ENCODE measurements around the gene KRT17. TPM values are rescaled to one million over a fixed set of nuclear protein-coding genes. Genes with fewer than 3 reads are reported as not detected.

Gene KRT17
- total RNA-seq, 1 donor from 2014 or later: 2.1 TPM

DNA sequence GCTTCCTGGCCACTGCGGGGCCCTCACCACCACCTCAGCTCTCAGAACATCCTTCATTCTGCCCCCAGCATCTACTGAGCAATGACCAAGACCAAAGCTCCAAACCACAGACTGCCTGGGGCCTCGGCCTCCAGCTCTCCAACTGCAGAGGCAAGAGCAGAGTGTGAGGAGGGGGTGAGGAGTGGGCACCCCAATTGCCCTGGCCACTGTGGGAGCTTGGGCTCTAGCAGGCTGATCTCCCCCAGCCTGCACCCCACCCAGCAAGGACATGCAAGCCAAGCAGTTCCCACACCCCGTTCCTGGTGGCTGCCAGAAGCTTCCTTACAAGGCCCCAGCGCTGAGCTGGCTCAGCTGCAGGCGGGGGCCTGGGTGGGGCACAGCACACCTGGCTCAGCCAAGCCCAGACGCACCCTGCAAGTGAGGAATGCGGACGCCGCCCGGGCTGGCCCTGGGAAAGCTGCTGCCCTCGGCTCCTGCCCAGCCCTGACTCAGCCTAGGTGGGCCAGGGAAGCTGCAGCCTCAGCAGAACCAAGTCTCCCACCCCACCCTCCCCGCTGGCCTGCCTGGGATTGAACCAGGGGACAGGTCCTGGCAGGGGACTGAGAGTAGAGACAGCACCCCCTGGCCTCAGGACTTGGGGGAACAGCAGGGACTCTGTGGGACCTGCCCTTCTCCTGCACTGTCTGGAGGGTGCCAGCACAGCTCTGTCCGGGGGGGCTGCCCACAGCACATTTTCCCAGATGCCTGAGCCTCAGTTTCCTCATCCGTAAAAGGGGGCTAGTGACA lies 29.7 kb upstream of the KRT17 start:
- Histone ChIP-seq H3K4me1 (ENCODE audit: control insufficient read depth in 3 of 3, insufficient read depth in 3 of 3, low read length in 3 of 3) (peaks cover 0 to 11% (median 11%) of the 10 kb centered on the region in 3 donors), H3K9ac (ENCODE audit: low read depth in 1 of 3, low read length in 3 of 3) (no peak overlapping the region), H3K36me3 (ENCODE audit: control insufficient read depth in 3 of 3, insufficient read depth in 3 of 3, low read length in 3 of 3) (no peaks in the 10 kb centered on the region), H3K9me3 (ENCODE audit: control insufficient read depth in 3 of 3, low read length in 3 of 3) (no peaks in the 10 kb centered on the region), H3K27me3 (ENCODE audit: control insufficient read depth in 3 of 3, insufficient read depth in 3 of 3, low read length in 3 of 3) (no peaks in the 10 kb centered on the region), H3K4me3 (ENCODE audit: low read length in 3 of 3) (no peak overlapping the region), H3K27ac (ENCODE audit: low read depth, low read length) (no peak overlapping the region)

DNA sequence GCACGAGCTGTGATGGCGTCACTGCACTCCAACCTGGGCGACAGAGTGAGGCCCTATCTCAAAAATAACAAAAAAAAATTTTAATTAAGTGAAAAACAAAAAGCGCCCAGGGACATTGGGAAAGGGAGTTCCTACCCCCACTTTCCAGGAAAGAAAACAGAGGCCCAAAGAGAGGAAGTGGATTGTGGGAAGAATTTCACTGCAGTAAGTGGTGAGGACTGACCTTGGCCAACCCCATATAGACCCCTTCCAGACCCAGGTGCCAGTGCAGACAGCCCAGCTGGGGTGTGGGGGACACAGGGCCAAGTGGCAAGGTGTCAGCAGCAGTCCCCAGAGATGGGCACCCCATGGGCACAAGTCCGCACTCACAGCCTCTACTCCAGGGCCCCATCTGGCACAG lies 29.0 kb upstream of the KRT17 start:
- no peak overlapping the region for H3K9ac ChIP-seq (ENCODE audit: low read depth in 1 of 3, low read length in 3 of 3)
- H3K4me3 ChIP-seq (ENCODE audit: low read length in 3 of 3): no peak overlapping the region
- H3K27me3 ChIP-seq (ENCODE audit: control insufficient read depth in 3 of 3, insufficient read depth in 3 of 3, low read length in 3 of 3): no peaks in the 10 kb centered on the region
- H3K27ac ChIP-seq (ENCODE audit: low read depth, low read length): no peak overlapping the region
- H3K9me3 ChIP-seq (ENCODE audit: control insufficient read depth in 3 of 3, low read length in 3 of 3): no peaks in the 10 kb centered on the region
- peaks cover 4 to 16% (median 15%) of the 10 kb centered on the region in 3 donors for H3K4me1 ChIP-seq (ENCODE audit: control insufficient read depth in 3 of 3, insufficient read depth in 3 of 3, low read length in 3 of 3)
- H3K36me3 ChIP-seq (ENCODE audit: control insufficient read depth in 3 of 3, insufficient read depth in 3 of 3, low read length in 3 of 3): no peaks in the 10 kb centered on the region

DNA sequence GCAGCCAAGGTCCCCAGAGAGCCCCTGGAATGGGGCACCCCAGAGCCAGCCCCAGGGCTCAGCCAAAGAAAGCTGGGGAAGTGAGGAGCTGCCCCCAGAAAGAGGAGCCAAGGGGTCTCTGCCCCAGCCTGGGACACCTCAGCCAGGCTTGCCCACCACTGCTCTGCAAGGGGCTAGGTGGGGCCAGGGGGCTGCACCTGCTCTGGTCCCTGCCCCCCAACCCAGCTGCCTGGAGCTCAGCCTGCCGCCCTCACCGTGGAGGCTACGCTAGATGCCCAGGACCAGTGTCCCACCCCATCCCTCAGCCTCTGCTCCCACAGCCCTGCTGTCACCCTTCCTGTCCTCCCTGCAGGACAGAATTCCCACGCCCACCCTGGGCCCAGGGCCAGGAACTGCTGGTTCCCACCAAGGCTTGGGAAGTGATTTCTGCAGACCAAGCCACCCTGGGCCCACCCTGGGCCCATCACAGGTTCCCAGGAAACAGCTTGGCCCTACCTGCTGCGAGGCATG lies 28.1 kb upstream of the KRT17 start:
- no peak overlapping the region for H3K4me3 ChIP-seq (ENCODE audit: low read length in 3 of 3)
- no peak overlapping the region for H3K9ac ChIP-seq (ENCODE audit: low read depth in 1 of 3, low read length in 3 of 3)
- peaks cover 12 to 24% (median 23%) of the 10 kb centered on the region in 3 donors for H3K4me1 ChIP-seq (ENCODE audit: control insufficient read depth in 3 of 3, insufficient read depth in 3 of 3, low read length in 3 of 3)
- H3K36me3 ChIP-seq (ENCODE audit: control insufficient read depth in 3 of 3, insufficient read depth in 3 of 3, low read length in 3 of 3): no peaks in the 10 kb centered on the region
- H3K27me3 ChIP-seq (ENCODE audit: control insufficient read depth in 3 of 3, insufficient read depth in 3 of 3, low read length in 3 of 3): no peaks in the 10 kb centered on the region
- no peaks in the 10 kb centered on the region for H3K9me3 ChIP-seq (ENCODE audit: control insufficient read depth in 3 of 3, low read length in 3 of 3)
- H3K27ac ChIP-seq (ENCODE audit: low read depth, low read length): no peak overlapping the region

DNA sequence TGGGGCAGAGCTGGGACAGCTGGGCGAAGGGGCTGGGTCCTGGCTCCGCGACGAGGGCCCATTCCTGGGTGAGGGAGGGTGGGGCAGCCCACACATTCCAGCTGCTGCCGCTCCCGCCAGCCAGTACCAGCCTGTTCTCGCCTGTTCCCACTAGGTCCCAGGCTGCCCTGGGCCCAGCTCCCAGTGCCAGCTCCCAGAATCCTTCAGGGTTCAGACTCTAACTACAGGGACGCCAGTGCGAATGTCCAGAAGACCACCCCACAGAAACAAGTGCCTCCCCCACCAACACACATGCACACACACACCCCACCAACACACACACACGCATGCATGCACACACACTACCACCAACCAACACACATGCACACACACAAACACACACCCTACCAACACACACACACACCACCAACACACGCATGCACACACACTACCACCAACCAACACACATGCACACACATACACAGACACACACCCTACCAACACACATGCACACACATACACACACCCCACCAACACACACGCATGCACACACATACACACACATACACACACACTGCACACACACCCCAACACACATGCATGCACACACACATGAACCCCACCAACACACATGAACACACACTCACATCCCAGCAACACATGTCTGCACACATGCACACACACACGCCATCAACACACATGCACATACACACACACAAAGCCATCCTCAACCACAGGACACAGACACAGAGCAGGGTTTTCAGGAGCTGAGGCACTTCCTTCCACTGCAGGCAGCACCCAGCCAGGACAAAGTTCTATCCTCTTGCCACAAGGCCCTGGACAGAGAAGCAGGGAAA lies 27.5 kb upstream of the KRT17 start:
- Histone ChIP-seq H3K9ac (ENCODE audit: low read depth in 1 of 3, low read length in 3 of 3) (peak overlapping the region in 2 of 3 donors; percentile 10 to 68), H3K27ac (ENCODE audit: low read depth, low read length) (no peak overlapping the region), H3K9me3 (ENCODE audit: control insufficient read depth in 3 of 3, low read length in 3 of 3) (no peaks in the 10 kb centered on the region), H3K36me3 (ENCODE audit: control insufficient read depth in 3 of 3, insufficient read depth in 3 of 3, low read length in 3 of 3) (no peaks in the 10 kb centered on the region), H3K4me1 (ENCODE audit: control insufficient read depth in 3 of 3, insufficient read depth in 3 of 3, low read length in 3 of 3) (peaks cover 12 to 24% (median 23%) of the 10 kb centered on the region in 3 donors), H3K4me3 (ENCODE audit: low read length in 3 of 3) (peak overlapping the region in 2 of 3 donors; percentile 48 to 58), H3K27me3 (ENCODE audit: control insufficient read depth in 3 of 3, insufficient read depth in 3 of 3, low read length in 3 of 3) (no peaks in the 10 kb centered on the region)

DNA sequence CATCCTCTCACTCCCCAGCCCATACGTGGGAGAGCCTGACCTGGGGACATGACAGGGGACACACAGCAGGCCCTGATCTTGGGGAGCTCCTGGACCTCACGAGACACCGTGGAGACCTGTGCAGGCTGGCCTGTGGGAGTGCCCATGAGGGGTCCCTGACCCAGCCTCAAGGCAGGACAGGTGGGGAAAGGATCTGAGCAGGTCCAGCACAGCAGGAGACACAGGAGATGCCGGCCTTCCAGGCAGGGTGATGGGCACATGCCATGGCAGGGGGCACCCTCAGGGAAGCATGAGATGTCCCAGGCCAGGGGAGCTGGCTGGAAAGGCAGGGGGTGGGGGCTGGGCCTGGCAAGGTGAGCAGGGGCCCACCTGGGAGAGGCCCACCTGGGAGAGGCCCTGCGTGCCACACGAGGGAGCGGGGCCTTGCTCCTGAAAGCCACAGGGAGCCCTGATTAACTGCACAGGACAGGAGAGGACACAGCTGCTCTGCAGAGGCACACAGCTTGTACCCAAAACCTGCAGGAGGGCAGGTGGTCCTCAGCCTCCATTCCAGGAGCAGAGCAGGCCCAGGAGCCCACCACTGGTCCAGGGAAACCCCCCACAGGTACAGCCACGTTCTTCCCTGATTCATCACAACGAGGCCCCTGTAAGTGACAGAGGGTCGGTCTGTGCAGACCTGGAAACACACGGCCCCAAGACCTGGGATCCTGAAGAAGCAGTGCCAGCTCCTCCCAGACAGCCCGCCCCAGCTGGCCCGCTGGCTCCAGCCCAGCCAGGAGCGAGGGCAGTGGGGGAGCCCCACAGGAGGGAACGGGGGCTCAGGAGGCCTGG lies 26.6 kb upstream of the KRT17 start:
- Histone ChIP-seq H3K4me3 (ENCODE audit: low read length in 3 of 3) (peak overlapping the region in 2 of 3 donors; percentile 48 to 58), H3K36me3 (ENCODE audit: control insufficient read depth in 3 of 3, insufficient read depth in 3 of 3, low read length in 3 of 3) (no peaks in the 10 kb centered on the region), H3K9me3 (ENCODE audit: control insufficient read depth in 3 of 3, low read length in 3 of 3) (no peaks in the 10 kb centered on the region), H3K9ac (ENCODE audit: low read depth in 1 of 3, low read length in 3 of 3) (peak overlapping the region in 2 of 3 donors; percentile 10 to 68), H3K27ac (ENCODE audit: low read depth, low read length) (no peak overlapping the region), H3K4me1 (ENCODE audit: control insufficient read depth in 3 of 3, insufficient read depth in 3 of 3, low read length in 3 of 3) (peaks cover 12 to 25% (median 23%) of the 10 kb centered on the region in 3 donors), H3K27me3 (ENCODE audit: control insufficient read depth in 3 of 3, insufficient read depth in 3 of 3, low read length in 3 of 3) (no peaks in the 10 kb centered on the region)

DNA sequence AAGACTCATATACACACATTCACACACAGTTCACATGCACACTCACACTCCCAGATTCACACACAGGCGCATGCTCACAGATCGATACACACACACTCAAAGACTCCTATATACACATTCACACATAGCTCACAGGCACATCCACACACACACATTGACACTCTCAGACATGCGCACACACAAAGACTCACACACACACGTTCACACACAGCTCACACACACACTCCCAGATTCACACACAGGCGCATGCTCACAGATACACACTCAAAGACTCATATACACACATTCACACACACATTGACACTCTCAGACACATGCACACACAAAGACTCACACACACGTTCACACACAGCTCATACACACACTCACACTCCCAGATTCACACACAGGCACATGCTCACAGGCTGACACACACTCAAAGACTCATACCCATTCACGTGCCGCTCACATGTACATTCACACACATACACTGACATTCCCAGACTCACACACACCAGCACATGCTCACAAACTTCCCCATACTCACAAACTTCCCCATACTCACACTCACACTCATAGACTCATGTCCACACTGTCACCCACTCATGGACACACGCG lies 25.6 kb upstream of the KRT17 start:
- no peak overlapping the region for H3K4me3 ChIP-seq (ENCODE audit: low read length in 3 of 3)
- H3K36me3 ChIP-seq (ENCODE audit: control insufficient read depth in 3 of 3, insufficient read depth in 3 of 3, low read length in 3 of 3): no peaks in the 10 kb centered on the region
- no peaks in the 10 kb centered on the region for H3K27me3 ChIP-seq (ENCODE audit: control insufficient read depth in 3 of 3, insufficient read depth in 3 of 3, low read length in 3 of 3)
- H3K27ac ChIP-seq (ENCODE audit: low read depth, low read length): no peak overlapping the region
- H3K9me3 ChIP-seq (ENCODE audit: control insufficient read depth in 3 of 3, low read length in 3 of 3): no peaks in the 10 kb centered on the region
- peaks cover 12 to 30% (median 23%) of the 10 kb centered on the region in 3 donors for H3K4me1 ChIP-seq (ENCODE audit: control insufficient read depth in 3 of 3, insufficient read depth in 3 of 3, low read length in 3 of 3)
- H3K9ac ChIP-seq (ENCODE audit: low read depth in 1 of 3, low read length in 3 of 3): no peak overlapping the region

DNA sequence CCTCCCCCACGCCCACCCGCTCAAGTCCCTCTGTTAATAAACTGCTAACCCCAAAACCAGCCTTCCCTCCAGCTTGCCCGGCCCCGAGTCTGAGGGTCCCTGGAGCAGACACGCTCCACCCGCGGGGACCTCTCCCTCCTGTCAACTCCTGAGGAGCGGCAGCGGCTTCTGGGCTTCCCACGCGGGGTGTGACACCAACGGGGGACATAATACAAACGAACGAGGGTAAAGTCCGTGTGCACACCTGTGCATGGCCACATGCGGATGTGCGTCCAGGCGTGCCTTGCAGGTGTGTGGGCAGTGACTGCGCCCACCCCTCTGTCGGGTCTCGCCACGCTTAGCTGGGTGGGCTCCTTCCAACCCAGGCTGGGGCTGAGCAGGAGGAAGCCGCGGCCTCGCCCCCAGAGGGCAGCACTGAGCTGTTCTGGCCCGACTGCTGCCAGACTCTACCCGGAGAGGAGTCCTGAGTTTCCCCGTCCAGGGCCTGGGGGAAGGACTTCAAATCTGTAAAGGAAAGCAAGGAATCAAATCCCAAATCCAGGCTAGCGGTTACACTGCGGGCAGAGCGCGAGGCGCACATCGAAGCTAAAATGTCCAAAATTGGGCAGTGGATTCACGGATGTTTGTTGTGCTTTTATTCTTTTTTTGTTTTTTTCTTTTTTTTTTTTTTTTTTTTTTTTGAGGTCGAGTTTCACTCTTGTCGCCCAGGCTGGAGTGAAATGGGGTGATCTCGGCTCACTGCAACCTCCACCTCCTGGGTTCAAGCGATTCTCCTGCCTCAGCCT lies 24.2 kb upstream of the KRT17 start:
- no peaks in the 10 kb centered on the region for H3K9me3 ChIP-seq (ENCODE audit: control insufficient read depth in 3 of 3, low read length in 3 of 3)
- H3K27me3 ChIP-seq (ENCODE audit: control insufficient read depth in 3 of 3, insufficient read depth in 3 of 3, low read length in 3 of 3): no peaks in the 10 kb centered on the region
- no peaks in the 10 kb centered on the region for H3K36me3 ChIP-seq (ENCODE audit: control insufficient read depth in 3 of 3, insufficient read depth in 3 of 3, low read length in 3 of 3)
- H3K9ac ChIP-seq (ENCODE audit: low read depth in 1 of 3, low read length in 3 of 3): peak overlapping the region; percentile 28 to 80 (median 68)
- peaks cover 12 to 30% (median 23%) of the 10 kb centered on the region in 3 donors for H3K4me1 ChIP-seq (ENCODE audit: control insufficient read depth in 3 of 3, insufficient read depth in 3 of 3, low read length in 3 of 3)
- no peak overlapping the region for H3K27ac ChIP-seq (ENCODE audit: low read depth, low read length)
- H3K4me3 ChIP-seq (ENCODE audit: low read length in 3 of 3): peak overlapping the region; percentile 54 to 75 (median 66)

DNA sequence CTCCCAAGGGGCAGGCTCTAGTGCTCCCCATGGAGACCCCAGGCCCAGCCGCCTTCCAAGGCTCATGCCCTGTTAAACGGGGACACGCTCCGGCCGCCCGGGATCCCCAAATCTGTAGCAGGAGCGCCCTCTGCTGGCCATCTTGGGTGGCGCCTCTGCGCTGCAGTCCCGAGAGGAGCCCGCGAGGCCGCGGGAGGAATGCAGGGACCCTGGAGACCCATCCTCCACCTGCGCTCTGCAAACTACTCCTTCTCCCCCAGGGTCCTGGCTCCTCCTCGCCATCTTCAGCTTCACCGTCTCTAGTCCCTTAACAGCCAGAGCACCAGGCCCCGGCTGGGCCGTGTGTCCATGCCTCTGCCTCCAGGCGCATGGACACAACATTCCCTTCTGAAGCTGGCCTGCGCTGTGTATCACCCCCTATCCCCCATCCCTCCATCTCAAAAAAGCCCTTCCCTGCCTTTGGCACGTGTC lies 23.6 kb upstream of the KRT17 start:
- peak overlapping the region in 2 of 3 donors; percentile 28 to 80 for H3K9ac ChIP-seq (ENCODE audit: low read depth in 1 of 3, low read length in 3 of 3)
- no peaks in the 10 kb centered on the region for H3K27me3 ChIP-seq (ENCODE audit: control insufficient read depth in 3 of 3, insufficient read depth in 3 of 3, low read length in 3 of 3)
- peak overlapping the region; percentile 54 to 75 (median 66) for H3K4me3 ChIP-seq (ENCODE audit: low read length in 3 of 3)
- H3K9me3 ChIP-seq (ENCODE audit: control insufficient read depth in 3 of 3, low read length in 3 of 3): no peaks in the 10 kb centered on the region
- H3K27ac ChIP-seq (ENCODE audit: low read depth, low read length): no peak overlapping the region
- peaks cover 12 to 30% (median 23%) of the 10 kb centered on the region in 3 donors for H3K4me1 ChIP-seq (ENCODE audit: control insufficient read depth in 3 of 3, insufficient read depth in 3 of 3, low read length in 3 of 3)
- no peaks in the 10 kb centered on the region for H3K36me3 ChIP-seq (ENCODE audit: control insufficient read depth in 3 of 3, insufficient read depth in 3 of 3, low read length in 3 of 3)
